ENCODE results near the gene TRPM5.

GRCh38 chr11:2431395-2431794 is 12.9 kb downstream of the TRPM5 start:
- TF ChIP-seq CTCF (conservative IDR thresholded peaks at IDR 0.05; ENCODE audit: low read depth in 2 of 2) (no peak), EZH2phosphoT487 (IDR thresholded peaks at IDR 0.05; ENCODE audit: unreplicated experiment) (no peak), EZH2 (IDR thresholded peaks at IDR 0.05; ENCODE audit: low read depth, unreplicated experiment) (no peak), POLR2AphosphoS5 (IDR thresholded peaks at IDR 0.05; ENCODE audit: low read depth) (no peak), CREB1 (CRISPR knock-in tag; IDR thresholded peaks at IDR 0.05; ENCODE audit: low read depth) (no peak), NANOG (IDR thresholded peaks at IDR 0.05; ENCODE audit: borderline replicate concordance) (no peak), JUNB (IDR thresholded peaks at IDR 0.05; ENCODE audit: unreplicated experiment) (no peak), ZNF114 (CRISPR knock-in tag; IDR thresholded peaks at IDR 0.05) (no peak)
- TF ChIP-seq, protein P1, sequence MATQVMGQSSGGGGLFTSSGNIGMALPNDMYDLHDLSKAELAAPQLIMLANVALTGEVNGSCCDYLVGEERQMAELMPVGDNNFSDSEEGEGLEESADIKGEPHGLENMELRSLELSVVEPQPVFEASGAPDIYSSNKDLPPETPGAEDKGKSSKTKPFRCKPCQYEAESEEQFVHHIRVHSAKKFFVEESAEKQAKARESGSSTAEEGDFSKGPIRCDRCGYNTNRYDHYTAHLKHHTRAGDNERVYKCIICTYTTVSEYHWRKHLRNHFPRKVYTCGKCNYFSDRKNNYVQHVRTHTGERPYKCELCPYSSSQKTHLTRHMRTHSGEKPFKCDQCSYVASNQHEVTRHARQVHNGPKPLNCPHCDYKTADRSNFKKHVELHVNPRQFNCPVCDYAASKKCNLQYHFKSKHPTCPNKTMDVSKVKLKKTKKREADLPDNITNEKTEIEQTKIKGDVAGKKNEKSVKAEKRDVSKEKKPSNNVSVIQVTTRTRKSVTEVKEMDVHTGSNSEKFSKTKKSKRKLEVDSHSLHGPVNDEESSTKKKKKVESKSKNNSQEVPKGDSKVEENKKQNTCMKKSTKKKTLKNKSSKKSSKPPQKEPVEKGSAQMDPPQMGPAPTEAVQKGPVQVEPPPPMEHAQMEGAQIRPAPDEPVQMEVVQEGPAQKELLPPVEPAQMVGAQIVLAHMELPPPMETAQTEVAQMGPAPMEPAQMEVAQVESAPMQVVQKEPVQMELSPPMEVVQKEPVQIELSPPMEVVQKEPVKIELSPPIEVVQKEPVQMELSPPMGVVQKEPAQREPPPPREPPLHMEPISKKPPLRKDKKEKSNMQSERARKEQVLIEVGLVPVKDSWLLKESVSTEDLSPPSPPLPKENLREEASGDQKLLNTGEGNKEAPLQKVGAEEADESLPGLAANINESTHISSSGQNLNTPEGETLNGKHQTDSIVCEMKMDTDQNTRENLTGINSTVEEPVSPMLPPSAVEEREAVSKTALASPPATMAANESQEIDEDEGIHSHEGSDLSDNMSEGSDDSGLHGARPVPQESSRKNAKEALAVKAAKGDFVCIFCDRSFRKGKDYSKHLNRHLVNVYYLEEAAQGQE (IDR thresholded peaks at IDR 0.05; ENCODE audit: unreplicated experiment): no peak

Data from GM23338 (cell line).